ENCODE data around the gene OR2G2.

The OR2G2 gene

DNA sequence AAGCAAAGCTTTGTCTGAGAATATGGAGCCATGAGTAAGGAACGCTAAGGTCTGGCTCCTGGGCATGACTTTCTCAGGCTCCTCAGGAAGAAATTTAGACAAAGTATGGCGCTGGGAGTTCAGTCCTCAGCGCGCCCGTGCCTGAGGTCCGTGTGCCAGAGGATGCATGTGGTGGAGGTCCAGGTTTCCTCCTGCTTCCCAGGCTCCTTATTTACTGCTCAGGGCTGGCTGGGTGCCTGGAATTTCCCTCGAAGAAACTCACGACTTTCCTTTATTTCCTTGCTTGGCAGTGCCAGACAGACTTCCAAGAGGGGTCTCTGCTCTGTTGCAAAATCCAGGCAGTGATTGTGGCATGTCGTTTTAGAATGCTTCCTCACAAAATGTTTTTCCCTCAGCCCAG lies 26.0 kb upstream of the OR2G2 start:
- no peak overlapping the region for H3K4me3 ChIP-seq (ENCODE audit: low read depth, low read length)
- TF ChIP-seq MYC (IDR thresholded peaks at IDR 0.05; ENCODE audit: low read depth, low read length) (no peak), POLR2A (IDR thresholded peaks at IDR 0.05; ENCODE audit: extremely low read depth, insufficient read length) (no peak)
- TF ChIP-seq, protein P1, sequence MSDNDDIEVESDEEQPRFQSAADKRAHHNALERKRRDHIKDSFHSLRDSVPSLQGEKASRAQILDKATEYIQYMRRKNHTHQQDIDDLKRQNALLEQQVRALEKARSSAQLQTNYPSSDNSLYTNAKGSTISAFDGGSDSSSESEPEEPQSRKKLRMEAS (IDR thresholded peaks at IDR 0.05; ENCODE audit: low read depth, low read length) = no peak
- TF ChIP-seq, protein P2, sequence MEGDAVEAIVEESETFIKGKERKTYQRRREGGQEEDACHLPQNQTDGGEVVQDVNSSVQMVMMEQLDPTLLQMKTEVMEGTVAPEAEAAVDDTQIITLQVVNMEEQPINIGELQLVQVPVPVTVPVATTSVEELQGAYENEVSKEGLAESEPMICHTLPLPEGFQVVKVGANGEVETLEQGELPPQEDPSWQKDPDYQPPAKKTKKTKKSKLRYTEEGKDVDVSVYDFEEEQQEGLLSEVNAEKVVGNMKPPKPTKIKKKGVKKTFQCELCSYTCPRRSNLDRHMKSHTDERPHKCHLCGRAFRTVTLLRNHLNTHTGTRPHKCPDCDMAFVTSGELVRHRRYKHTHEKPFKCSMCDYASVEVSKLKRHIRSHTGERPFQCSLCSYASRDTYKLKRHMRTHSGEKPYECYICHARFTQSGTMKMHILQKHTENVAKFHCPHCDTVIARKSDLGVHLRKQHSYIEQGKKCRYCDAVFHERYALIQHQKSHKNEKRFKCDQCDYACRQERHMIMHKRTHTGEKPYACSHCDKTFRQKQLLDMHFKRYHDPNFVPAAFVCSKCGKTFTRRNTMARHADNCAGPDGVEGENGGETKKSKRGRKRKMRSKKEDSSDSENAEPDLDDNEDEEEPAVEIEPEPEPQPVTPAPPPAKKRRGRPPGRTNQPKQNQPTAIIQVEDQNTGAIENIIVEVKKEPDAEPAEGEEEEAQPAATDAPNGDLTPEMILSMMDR (IDR thresholded peaks at IDR 0.05; ENCODE audit: low read depth, low read length) = no peak
- no peak for DNase-seq (ENCODE audit: low read depth)

DNA sequence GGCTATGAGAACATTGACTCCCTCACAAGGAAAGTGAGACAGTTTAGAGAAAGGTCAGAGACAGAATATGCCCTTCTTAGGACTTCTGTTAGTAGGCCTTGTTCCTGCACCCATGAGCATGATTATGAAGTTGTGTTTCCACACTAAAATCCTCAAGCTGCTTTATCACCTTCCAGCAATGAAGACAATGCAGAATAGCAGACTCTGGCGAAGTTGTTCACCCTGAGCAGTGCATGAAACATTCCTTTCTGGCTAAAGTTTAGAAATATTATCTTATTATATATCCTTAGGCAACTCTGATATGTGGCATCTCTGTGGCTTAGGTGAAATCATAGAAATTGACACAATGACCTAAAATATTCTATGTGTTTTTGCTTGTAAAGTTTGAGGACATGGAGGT lies 13.9 kb upstream of the OR2G2 start:
- no peak for DNase-seq (ENCODE audit: low read depth)
- no peak overlapping the region for H3K4me3 ChIP-seq (ENCODE audit: low read depth, low read length)
- TF ChIP-seq POLR2A (IDR thresholded peaks at IDR 0.05; ENCODE audit: extremely low read depth, insufficient read length) (no peak), MYC (IDR thresholded peaks at IDR 0.05; ENCODE audit: low read depth, low read length) (no peak)
- TF ChIP-seq, protein P1 (IDR thresholded peaks at IDR 0.05; ENCODE audit: low read depth, low read length) = no peak
- TF ChIP-seq, protein P2 (IDR thresholded peaks at IDR 0.05; ENCODE audit: low read depth, low read length) = no peak

DNA sequence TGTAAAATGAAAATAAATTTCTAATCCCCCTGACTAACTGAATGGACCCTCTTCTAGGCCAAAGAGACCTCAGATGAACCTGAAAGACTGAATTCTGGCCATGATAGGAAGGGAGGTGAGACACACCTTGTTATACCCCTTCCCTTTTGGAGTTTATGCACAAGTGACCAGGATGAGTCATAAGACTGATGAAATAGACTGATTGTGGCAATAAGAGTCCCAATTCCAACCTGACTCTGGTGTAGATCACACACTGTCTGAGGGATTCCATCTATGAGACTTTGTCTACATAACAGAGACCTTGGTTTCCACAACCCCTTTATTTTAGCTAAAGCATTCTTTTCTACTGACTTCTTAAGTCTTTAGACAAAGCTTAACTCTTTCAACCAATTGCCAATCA lies 13.5 kb upstream of the OR2G2 start:
- DNase-seq (ENCODE audit: low read depth) = peak; percentile 31
- TF ChIP-seq, protein P2 (IDR thresholded peaks at IDR 0.05; ENCODE audit: low read depth, low read length) = no peak
- TF ChIP-seq, protein P1 (IDR thresholded peaks at IDR 0.05; ENCODE audit: low read depth, low read length) = no peak
- TF ChIP-seq POLR2A (IDR thresholded peaks at IDR 0.05; ENCODE audit: extremely low read depth, insufficient read length) (no peak), MYC (IDR thresholded peaks at IDR 0.05; ENCODE audit: low read depth, low read length) (no peak)
- no peak overlapping the region for H3K4me3 ChIP-seq (ENCODE audit: low read depth, low read length)

DNA sequence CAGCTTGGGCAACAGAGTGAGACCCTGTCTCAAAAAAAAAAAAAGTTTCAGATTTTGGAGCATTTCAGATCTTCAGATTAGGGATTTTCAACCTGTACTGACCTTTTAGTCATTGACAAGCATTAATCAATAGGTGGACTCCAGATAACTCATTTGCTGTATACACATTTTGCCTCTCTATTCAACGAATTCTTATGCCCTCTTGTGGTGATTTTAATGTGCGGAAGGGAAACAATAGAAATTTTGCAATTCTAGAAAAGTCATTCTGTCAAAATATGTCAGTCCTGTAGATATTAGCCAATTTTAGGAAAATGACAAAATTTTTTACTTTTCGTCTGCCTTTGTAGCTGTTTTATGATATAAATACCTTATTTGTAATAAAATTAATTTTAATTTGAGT lies 11.6 kb upstream of the OR2G2 start:
- H3K4me3 ChIP-seq (ENCODE audit: low read depth, low read length) = no peak overlapping the region
- DNase-seq (ENCODE audit: low read depth) = peak; percentile 56
- TF ChIP-seq, protein P2 (IDR thresholded peaks at IDR 0.05; ENCODE audit: low read depth, low read length) = peak; percentile 39
- TF ChIP-seq MYC (IDR thresholded peaks at IDR 0.05; ENCODE audit: low read depth, low read length) = no peak

DNA sequence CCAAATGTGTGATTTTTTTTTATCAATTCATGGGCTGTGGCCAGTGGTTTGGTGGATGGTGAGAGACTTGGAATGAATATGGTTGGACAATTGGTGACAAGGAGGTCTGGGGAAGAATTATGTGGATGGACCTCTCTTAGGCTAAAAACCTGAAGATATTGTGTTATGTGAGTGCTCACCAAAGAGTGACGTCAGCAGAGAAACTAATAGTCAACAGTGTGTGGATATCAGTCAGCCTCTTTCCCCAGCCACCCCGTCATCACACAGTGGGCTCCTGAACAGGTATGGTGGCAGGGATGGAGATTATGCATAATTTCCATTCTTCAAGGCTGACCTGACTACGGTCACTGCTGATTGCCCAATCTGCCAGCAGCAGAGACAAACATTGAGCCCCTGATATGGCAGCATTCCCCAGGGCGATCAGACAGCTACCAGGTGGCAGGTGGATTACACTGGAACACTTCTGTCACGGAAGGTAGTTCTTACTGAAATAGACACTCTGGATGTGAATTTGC lies 9.2 kb upstream of the OR2G2 start:
- H3K4me3 ChIP-seq (ENCODE audit: low read depth, low read length) = no peak overlapping the region
- DNase-seq (ENCODE audit: low read depth) = no peak
- TF ChIP-seq, protein P2 (IDR thresholded peaks at IDR 0.05; ENCODE audit: low read depth, low read length) = no peak
- TF ChIP-seq, protein P1 (IDR thresholded peaks at IDR 0.05; ENCODE audit: low read depth, low read length) = no peak
- no peak for TF ChIP-seq POLR2A (IDR thresholded peaks at IDR 0.05; ENCODE audit: extremely low read depth, insufficient read length)
- no peak for TF ChIP-seq MYC (IDR thresholded peaks at IDR 0.05; ENCODE audit: low read depth, low read length)

DNA sequence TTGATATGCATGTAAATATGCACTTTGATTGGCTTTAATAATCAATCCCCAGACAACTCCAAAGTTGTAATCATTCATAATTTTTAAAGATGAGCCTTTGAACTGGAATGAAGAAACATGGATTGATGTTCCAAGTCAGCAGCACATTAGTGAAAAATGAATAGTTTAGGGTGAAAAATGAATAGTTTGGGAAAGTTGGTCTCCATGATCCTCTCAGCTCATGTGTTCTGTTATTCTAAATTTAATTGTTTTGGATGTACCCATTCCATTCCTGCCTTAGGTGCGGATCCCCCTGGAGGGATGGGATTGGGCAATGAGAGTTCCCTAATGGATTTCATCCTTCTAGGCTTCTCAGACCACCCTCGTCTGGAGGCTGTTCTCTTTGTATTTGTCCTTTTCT lies 17.1 kb downstream of the OR2G2 start, which contains the start of gene OR2G3:
Gene OR2G3, plus strand, starts transcription at position 301 of the 400 bp plus-strand sequence. Its CDS starts 0 bp downstream, at position 301.
- no peak for TF ChIP-seq POLR2A (IDR thresholded peaks at IDR 0.05; ENCODE audit: extremely low read depth, insufficient read length)
- TF ChIP-seq MYC (IDR thresholded peaks at IDR 0.05; ENCODE audit: low read depth, low read length) = no peak
- TF ChIP-seq, protein P1 (IDR thresholded peaks at IDR 0.05; ENCODE audit: low read depth, low read length) = no peak
- TF ChIP-seq, protein P2 (IDR thresholded peaks at IDR 0.05; ENCODE audit: low read depth, low read length) = no peak

More for the DNA sequence above, 17.1 kb downstream of the OR2G2 start, which contains the start of gene OR2G3:
- DNase-seq (ENCODE audit: low read depth) = no peak
- H3K4me3 ChIP-seq (ENCODE audit: low read depth, low read length) = no peak within 1 kb of the TSS
